ENCODE measurements around the gene MCM3AP.
"Not testable (repeated sequence)": the region's sequence is repeated elsewhere in the genome, so short reads cannot be mapped to it uniquely, and the experiment has no call there.

The MCM3AP gene

DNA sequence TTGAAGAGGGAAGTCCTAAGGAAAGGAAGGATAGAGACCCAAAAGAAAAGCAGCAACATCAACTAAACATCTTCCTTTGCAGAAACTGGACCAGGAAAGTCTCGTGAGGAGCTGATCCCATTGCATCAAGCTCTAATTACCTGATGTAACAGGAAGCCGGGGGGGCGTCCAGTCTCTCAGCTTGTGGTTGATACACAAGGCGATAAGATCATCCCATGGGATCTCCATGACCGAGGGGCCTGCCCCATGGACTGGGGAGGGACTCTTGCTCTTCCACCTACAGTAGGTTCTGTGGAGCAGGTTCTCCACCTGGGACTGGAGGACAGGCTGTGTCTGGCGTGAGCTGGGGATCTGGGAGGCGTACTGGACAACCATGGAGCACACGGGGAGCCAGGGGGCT lies 42.1 kb downstream of the MCM3AP start:
- DNase-seq (ENCODE audit: low read depth): no peak

DNA sequence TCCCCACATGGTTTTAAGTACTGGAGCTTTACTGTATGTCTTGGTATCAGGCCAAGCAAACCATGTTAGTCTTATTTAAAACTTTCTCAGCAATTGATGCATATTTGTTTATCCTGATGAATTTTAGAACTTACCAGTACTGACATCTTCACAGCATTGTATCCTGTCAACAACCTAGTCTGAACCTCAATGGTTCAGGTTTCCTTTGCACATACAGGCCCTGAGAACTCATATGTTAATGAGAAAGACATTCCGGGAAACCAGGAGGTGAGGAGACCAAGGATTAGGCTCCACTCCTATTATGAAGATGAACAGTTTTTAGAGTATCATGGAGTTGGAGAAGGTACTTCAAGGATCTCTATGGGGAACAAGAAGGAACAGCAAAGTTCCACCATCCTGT lies 43.8 kb downstream of the MCM3AP start:
- DNase-seq (ENCODE audit: low read depth): not testable (repeated sequence)

DNA sequence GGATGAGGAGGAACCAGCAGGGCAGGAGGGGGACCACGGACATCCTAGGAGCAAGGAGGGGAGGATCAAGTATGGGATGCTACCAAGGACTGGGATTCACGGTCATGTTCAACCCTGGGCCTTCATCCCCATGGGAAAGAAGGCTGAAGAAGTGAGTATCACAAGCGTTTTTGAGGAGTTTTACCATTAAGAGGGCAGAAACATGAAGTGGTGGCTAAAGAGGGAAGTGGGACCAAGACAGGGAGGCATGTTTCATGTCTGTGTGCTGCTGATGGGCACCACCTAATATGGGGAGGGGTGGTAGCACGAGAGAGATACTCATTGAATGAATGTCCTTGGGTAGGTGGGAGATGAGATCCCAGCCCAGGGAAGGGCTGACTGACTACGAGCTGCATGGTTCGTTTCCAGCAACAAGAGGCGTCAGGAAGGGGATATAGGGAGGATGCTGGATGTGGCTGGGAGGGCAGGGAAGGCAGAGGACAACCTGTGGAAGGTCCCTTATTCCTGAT lies 45.5 kb downstream of the MCM3AP start:
- DNase-seq (ENCODE audit: low read depth): no peak

DNA sequence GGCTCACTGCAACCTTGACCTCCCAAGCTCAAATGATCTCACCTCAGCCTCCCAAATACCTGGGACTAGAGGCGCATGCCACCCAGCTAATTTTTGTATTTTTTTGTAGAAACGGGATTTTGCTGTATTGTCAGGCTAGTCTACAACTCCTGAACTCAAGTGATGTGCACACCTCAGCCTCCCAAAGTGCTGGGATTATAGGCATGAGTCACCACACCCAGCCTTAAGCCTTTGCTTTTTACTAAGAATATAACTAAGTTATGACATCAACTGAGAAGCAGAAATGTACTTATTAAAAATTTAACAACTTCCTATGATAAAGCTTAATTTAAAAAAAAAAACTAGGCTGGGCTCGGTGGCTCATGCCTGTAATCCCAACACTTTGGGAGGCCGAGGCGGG lies 47.9 kb downstream of the MCM3AP start:
- DNase-seq (ENCODE audit: low read depth): peak; percentile 26

DNA sequence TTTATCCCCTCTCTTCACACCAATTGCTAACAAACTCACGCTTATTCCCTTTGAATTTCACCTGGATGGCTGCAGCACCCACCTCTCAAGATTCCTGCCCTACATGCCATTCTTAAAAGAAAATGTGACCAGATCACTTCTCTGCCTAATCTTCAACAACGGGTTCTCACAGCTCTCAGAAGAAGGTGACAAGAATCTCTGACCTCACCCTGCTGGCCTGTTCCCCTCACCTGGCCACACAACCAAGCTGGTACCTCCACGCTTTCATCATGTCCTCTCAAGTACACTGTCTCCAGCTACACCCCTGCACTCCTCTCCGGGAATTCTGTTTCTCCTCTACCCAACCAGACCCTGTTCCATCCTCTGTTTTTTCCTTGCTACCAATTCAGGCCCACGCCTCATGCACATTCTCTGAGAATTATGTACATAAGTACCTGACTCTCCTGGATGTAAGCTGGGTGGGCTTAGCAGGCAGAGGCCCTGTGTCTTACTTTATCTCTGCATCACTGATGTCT lies 50.9 kb downstream of the MCM3AP start:
- DNase-seq (ENCODE audit: low read depth): no peak

DNA sequence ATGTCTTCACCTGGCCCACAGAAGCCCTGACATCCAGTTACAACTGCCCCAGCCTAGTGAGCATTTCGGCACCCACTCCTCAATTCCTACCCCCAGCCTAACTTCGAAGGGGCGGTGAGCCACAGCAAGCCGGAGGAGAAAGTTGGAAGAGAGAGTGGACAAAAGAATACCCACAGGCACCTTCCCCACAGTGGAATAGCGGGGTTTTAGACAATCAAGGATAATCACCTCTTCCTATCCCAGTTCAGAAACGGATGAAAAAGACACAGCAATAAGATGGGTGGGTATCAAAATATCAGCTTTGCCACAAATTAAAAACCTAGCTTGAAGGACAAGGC lies 55.5 kb downstream of the MCM3AP start:
- DNase-seq (ENCODE audit: low read depth): no peak

DNA sequence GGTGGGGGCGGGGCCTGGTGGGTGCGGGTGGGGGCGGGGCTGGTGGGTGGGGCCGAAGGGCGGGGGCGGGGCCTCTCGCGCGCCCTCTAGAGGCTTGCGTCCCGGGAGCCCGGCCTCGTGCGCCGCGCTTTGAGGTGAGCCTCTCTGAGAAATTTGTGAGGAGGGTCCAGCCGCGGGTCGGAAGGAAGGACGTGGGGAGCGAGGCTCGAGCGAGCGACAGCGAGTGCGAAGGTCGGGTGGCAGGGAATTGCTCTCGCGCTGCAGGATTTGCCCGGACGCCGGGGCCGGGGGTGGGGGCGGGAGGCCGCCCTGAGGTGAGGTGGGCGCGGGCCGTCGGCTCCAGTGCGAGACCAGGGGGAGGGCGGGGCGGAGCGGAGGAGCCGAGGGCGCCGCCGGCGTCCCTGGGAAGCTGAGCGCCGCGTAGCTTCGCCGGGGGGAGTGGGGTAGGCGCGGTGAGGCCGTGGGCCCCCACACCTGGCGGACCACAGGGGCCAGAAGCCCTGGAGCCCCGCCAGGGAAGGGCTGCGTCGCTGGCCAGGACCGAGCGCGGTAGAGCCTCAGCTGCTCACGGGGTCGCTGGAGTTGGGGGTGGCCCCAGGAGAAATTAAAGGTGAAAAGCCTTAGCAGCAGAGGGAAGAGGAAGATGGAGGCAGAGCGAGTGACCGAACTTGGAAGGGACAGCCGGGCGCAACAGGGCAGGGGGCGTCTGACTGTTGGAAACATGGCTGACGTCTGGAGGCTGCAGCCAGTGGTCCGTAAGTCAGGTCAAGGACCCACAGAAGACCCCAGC lies 56.1 kb downstream of the MCM3AP start:
- DNase-seq (ENCODE audit: low read depth): peak; percentile 7

DNA sequence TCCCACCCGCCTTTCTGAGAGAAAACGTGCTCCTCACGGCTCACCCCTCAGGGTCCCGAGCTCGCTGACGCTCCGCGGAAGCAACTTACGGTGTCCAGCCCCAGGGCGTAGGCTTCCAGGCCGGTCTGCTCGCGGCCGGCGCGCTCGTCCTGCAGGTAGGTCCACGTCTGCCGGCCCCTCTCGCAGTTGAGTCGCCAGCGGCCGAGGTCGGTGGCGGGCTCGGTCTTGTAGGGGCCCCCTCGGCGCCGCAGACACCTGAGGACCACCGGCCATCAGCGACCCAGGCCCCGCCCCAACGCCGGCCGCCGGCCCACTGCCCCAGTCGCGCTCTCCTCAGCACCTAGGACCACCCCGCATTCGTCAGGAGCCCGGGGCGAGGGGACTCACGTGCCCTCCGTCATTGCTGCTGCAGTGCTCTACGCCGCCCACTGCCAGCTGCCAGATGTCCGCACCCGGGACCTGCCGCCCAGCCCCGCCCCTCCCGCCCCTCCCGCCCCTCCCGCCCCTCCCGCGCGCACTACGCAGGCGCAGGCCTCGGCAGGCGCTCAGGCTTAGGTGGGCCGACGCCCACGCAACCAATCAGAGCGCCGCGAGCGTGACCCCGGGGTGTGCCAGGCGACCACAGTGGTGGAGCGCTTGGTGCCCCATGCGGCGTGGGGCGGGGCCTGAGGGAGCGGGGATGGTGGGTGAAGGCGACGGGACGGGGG lies 56.9 kb downstream of the MCM3AP start, which contains the start of gene LSS:
TSS of gene LSS (minus strand) at position 430 of the 707 bp plus-strand sequence. CDS start at position 401, 29 bp downstream.
- peak; percentile 98 for DNase-seq (ENCODE audit: low read depth)

DNA sequence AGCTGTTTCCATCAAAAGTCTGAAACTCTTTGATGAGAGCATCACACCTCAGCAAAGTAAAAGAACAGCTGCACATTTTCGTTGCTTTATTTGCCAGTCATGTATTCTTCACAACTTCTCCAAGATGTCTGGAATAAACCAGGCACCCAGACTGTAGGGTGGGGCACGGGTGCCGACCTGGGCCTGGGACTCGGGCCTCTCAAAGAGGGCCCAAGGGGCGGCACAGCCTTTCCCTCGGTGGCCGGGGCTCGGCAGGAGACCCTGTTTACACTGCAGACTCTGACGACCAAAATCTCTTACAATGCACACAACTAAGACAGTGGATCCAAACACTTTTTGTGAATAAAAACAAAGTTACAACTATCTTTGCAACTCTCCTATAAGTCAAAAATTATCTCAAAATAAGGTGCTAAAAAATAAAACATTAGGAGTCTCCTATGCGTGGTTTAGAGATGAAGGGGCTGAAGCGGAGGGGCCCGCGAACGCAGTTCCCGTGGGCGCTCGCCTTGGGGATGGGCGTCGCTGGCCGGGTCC lies 57.5 kb downstream of the MCM3AP start:
- peak; percentile 8 for DNase-seq (ENCODE audit: low read depth)

DNA sequence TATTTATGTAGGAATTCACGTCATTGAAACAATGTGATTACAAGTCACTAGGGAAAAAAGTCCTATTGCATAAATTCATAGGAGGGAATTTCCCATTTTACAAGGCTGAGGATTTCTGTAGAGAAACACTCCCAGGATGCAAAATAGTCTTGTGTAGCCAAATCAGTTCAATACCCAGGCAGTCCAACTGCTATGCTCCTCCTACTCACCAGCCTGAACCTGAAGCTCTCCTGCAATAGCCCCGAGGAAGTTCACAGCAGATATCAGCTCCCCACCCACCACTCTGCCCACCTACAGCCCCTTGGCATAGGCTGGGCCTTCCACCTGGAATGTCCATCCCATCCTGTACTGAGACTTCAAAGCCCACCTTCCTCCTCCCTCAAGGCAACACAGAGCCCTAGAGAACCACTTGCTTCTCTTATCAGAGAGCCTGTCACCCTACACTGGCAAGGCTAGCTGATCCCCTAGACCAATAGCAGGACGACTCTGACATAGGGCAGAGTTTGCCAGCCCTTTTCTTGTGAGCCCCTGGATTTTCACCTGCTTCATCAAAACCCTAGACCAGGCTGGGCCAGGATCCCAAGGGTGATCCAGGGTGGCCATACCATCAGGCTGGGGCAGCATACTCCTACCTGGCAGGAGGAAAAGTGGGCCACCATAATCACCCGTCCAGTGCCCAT lies 58.4 kb downstream of the MCM3AP start:
- peak; percentile 81 for DNase-seq (ENCODE audit: low read depth)

DNA sequence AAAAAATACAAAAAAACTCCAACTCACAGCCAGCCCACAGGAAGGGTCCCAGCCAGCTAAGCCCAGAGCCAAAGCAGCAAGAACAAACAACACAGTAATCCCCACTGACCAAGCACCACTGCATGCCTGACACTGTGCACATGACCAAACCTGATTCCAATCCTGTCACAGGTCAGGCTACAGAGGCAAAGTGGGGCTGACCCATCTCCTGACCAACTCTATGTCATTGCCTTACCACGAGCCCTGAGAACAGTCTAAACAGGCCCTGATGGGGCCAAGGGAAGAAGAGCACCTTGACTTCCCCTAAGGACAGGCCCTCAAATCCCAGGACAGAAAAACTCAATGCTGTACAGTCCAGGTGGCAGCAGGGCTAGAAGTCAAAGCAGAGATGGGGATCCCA lies 59.3 kb downstream of the MCM3AP start:
- DNase-seq (ENCODE audit: low read depth): peak; percentile 48

DNA sequence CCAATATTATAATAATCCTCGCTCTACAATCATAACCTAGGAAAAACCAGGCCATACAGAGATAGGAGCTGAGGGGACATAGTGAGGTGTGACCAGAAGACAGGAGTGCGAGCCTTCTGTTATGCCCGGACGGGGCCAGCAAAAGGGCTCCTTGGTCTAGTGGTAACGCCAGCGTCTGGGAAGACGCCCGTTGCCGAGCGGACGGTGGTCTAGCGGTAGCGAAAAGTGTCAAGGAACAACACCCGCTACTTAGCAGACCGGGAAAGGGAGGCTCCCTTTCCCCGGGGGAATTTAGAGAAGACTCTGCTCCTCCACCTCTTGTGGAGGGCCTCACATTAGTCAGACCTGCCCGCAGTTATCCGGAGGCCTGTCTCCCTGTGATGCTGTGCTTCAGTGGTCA lies 61.8 kb downstream of the MCM3AP start:
- not testable (repeated sequence) for DNase-seq (ENCODE audit: low read depth)

DNA sequence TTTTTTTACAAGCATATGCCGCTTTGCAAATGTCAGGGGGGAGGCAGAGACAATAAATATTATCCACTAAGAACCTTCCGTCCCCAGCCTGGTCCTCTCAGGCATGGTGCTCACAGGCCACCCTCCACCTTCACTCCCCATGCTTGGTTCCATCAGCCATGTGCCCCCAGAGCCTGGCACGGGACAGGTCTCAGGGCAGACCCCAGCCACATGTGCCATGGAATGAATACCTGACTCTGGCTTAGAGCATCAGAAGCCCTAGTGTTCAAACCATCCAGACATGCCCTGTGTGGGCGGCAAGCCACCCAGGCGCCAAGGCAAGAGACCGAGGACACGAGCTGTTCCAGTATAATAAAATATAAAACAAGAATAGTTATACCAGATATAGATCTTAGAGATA lies 62.2 kb downstream of the MCM3AP start:
- no peak for DNase-seq (ENCODE audit: low read depth)

DNA sequence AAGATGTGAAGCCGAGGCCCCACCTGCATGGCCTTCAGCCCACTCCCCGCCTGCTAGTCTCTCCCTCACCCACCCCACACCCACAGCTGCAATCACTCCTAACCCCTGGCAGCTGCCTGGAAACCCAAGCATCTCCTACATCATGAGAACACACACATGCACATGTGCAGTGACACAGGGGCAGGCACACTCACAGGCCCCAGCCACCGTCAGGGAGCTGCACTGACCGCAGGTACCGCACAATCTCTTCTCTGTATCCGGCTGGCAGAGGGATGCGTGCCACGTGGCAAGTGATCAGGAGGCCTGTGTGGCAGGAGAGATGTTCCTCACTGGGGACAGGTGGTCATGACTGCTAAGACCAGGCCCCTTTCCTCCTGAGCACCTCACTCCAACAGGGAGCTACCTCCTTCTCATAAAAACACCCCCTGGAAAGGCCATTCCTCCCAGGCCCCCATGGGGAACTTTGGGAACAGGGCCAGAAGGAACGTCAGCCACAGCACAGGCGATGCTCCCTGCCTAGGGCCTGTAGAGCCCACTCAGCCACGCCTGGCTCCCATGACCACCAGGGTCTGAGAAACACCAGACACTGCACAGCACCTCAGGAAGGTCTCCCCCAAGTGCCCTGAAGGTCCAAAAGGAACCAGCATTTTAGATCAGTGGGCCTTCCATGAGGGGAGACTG lies 62.8 kb downstream of the MCM3AP start:
- no peak for DNase-seq (ENCODE audit: low read depth)

DNA sequence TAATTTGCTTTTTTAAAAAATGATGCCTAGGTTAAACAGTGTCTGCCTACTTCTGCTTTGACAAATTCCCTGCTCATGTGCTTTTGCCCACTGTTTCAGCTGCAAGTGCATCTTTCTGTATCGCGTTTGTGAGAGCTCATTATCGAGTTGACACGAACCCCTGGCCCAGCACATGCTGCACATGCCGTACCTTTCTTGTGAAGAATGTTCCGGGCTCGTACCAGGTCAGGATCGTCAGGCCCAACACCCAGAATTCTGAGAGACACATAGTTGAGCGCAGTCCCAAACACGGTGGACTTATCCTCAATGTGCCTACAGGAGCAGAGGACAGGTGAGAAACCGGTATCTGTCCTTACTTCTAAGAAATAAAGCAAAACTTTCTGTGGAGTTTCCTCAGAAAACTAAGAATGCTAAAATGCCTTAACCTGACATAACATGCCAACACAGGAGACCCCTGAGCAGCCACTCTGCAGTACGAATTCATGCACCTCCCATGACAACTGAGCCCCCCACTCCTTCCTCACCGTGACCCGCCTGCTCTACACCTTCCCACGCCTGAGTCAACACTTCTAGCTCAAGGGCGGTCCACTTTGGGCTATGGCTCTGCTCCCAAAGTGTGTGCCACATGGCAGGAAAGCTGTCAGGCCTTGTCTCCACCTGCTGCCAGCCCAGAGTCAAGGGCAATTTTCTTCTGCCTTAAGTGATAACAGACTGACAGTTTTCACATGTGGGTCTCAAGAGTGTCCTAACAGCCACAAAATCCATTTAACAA lies 63.6 kb downstream of the MCM3AP start:
- DNase-seq (ENCODE audit: low read depth): no peak

DNA sequence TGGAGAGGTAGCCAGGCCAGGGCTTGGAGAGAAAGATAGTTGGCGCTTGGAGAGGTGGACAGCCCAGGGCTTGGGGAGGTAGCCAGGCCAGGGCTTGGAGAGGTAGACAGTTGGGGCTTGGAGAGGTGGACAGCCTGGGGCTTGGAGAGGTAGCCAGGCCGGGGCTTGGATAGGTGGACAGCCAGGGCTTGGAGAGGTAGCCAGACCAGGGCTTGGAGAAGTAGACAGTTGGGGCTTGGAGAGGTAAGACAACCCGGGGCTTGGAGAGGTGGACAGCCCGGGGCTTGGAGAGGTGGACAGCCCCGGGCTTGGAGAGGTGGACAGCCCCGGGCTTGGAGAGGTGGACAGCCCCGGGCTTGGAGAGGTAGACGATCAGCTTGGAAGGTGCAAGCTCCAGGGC lies 64.6 kb downstream of the MCM3AP start:
- DNase-seq (ENCODE audit: low read depth): no peak

DNA sequence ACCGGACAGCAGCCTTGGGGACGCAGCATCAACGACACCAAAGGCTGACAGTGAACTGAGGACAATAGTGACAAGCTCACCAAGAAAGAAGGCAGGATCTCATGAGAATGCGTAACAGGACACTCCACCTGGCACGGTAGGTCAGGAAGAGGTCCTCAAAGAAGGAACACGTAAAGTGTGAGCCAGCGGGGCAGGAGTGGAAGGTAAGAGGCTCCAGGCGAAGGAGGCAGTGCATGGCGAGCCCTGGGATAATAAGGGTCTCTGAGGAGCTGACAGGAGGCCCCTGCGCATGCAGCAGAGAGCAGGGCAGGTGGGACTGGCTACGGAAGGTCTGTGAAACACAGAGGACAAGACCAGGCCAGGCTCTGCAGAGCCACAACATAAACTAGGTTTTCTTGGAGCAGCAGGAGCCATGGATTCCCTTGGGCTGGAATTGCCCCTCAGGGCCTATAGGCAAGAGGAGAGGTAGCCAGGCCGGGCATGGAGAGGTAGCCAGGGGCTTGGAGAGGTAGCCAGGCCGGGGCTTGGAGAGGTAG lies 65.1 kb downstream of the MCM3AP start:
- DNase-seq (ENCODE audit: low read depth): no peak

DNA sequence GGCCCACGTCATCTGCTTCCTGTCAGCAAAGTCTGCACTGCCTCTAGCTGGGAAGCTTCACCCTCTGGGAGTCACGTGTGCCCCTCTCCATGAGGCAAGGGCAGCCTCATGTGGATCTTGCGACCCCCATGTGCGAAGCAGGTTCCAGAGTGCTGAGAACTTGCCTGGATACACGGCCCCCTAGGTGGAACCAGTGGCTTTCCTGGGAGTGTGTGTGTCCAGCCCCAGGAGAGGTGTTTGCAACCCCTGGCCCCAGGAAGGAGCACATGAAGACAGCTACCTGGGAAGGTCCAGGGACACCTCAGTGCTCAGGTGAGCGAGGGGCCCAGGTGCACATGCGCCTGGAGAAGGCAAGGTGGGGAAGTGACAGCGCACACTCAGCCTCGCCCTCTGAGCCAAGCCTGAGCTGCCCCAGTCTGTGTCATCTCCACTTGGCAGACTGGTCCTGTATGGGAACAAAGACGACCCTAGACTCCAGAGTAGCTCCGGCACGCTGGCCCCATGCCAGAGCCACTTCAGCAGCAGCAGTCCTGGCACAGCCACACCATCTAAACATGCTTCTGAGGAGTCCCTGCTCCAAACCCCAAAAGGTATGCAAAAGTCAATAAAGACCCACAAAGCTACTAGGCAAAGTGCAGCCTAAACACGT lies 65.7 kb downstream of the MCM3AP start:
- no peak for DNase-seq (ENCODE audit: low read depth)

DNA sequence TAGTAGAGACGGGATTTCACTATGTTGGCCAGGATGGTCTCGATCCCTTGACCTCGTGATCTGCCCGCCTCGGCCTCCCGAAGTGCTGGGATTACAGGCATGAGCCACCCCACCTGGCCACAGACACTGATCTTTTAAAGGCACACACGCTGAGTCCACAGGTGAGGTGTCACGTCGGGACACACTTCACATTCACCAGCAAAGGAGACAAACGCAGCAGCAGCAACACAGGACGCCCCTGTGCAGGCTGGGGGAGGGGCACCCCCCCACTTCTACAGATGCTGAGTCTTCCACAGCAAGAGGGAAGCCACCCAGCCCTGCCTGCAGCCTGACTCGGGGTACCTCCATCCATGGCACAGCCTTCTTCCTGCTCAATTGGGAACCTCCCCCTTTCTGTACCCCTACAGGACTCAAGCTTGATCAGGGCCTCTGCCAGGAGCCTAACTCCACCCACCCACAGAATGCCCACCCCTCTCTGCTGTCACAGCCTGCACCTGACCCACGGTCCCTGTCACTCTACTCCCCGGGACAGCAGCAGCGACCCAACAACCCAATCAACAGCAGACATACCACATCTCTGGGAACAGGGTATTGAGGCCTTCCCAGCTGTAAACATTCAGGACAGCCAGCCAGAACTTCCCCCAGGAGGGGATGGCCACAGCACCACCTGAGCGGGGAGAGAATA lies 66.4 kb downstream of the MCM3AP start:
- no peak for DNase-seq (ENCODE audit: low read depth)
